ENCODE measurements around the gene NEUROG2.
"Not testable (repeated sequence)": the region's sequence is repeated elsewhere in the genome, so short reads cannot be mapped to it uniquely, and the experiment has no call there.

DNA sequence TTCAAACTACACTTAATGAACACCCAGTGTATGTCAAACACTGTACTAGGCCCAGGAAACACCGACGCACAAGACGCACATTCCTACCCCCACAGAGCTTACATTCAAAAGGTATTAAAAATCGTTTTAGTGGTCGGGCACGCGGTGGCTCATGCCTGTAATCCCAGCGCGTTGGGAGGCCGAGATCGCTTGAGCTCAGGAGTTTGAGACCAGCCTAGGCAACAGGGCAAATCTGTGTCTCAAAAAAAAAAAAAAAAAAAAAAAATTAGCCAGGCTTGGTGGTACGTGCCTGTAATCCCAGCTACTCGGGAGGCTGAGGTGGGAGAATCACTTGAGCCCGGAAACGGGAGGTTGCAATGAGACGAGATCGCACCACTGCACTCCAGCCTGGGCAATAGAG lies 6.5 kb upstream of the NEUROG2 start:
- TF ChIP-seq TBP (optimal IDR thresholded peaks at IDR 0.05; ENCODE audit: low read depth, low read length); PHF21A (IDR thresholded peaks at IDR 0.05; ENCODE audit: borderline replicate concordance, low read depth): not testable (repeated sequence)

All from K562 (cell line).